HG02943 (cell line): Measurements from ENCODE around the gene TULP3.
A peak's percentile ranks its signal among the peaks of the same experiment; 100 is the strongest.
"Not testable (repeated sequence)": the region's sequence is repeated elsewhere in the genome, so short reads cannot be mapped to it uniquely, and the experiment has no call there.

ENCODE experiments used
- ATAC-seq: cut with Tn5 transposase; IDR thresholded peaks from one replicate; pipeline ENCODE4 v1.9.1; 2021; ENCODE audit warnings: mild to moderate bottlenecking, low read depth, moderate library complexity; ENCODE audit not compliant: unreplicated experiment

Gene TULP3, protein sequence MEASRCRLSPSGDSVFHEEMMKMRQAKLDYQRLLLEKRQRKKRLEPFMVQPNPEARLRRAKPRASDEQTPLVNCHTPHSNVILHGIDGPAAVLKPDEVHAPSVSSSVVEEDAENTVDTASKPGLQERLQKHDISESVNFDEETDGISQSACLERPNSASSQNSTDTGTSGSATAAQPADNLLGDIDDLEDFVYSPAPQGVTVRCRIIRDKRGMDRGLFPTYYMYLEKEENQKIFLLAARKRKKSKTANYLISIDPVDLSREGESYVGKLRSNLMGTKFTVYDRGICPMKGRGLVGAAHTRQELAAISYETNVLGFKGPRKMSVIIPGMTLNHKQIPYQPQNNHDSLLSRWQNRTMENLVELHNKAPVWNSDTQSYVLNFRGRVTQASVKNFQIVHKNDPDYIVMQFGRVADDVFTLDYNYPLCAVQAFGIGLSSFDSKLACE

DNA sequence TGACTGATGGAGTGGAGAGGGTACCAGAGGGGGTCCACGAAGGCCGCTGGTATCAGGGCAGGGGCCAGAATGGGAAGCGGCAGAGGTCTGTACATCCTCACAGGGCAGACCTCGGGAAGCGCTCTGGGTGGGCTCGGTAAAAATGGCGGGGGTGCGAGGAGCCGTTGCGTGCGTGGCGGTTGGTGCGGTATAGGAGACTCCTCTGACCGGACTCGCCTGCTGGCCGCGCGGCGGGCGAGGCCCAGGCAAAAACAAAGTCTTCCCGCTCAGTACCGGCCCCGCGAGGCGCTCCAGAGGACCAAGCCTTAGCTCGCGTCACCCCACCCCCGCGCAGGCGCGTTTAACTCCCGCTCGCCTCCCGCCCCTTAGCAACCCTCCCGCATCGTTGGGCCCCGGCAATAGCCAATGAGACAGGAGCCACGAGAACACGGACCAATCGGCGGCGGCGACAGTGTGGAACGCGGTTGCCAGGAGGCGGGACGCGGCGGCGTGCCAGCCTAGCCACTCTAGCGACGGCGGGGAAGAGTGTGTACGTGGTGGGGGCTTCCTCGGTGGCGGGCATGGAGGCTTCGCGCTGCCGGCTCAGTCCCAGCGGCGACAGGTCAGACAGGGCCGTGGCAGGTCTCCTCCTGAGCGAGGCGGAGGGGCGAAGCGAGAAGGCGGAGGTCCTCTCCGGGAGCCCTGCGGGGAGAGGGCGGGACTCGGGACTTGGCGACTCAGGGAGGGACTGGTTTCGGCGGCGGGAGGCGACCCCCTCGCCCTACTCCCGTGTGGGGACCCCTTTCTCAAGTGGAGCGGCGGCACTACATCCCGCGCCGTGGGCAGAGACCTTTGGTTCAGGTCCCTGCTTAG, at the start of gene TULP3:
TULP3 (plus strand) TSS at position 504 of the 852 bp plus-strand sequence; CDS start at position 561, 57 bp downstream.
- ATAC-seq, result peak; percentile 93

DNA sequence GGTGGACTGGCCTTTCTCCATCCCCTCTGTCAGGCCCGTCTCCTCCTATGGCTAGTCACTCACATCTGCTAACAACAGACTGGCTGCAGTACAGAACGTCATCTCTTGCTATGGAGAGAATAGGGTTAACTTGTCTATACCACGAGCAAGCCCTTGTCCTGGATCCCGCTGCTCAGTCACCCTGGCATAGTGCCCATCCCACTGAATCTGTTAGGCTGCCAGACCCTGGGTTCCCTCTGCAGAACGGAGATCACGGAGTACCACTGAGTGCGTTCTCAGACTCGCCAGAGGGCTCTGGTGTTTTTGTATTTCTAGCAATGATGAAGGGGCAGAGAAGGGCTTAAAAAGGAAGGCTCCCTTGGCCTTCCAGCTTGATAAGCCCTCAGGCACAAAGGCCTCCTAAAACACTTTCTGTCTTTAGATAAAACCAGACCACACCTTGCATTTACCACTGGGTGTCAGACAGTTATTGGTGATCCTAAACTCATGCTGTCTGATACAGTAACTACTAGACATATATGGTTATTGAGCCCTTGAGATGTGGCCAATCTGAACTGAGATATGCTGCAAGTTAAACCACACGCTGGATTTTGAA, 49.5 kb upstream of the TULP3 start:
- ATAC-seq, result no peak

DNA sequence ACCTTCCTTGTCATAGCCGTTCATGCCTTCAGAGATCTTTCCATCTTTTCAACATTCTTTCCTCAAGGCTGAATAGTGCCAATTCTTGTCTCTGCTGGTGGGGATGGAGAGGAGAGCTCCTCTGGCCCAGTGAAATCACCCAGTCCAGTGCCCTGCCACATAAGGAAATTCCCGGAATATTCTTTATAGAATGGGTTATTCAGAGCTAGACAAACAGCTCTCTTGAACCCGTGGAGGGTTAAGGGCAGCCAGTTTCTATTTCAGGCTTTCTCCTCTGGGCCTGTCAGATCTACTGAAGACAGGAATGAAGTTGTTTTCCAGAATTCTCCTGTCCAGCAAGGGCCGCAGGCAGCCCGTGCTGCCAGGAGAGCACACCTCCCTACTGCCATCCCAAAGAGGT, 47.7 kb upstream of the TULP3 start:
- no peak for ATAC-seq

DNA sequence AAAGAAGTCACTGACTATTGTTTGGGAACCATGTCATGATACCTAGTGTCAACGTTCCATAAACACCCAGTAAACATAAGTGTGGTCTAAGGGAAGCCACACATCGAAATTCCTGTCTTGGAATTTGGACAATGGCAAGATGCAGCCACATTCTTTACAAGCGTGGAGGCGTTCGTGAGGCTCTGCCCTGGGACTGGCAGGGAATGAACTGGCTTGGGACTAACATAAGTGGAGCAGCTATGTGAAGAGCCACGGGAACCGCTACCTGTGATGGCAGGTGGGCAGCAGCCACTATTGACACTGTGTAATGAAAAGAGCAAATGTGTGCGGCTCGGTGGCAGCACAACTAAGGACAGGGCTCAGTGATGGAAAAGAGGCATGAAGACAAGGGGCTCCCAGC, 45.9 kb upstream of the TULP3 start:
- ATAC-seq, result no peak

DNA sequence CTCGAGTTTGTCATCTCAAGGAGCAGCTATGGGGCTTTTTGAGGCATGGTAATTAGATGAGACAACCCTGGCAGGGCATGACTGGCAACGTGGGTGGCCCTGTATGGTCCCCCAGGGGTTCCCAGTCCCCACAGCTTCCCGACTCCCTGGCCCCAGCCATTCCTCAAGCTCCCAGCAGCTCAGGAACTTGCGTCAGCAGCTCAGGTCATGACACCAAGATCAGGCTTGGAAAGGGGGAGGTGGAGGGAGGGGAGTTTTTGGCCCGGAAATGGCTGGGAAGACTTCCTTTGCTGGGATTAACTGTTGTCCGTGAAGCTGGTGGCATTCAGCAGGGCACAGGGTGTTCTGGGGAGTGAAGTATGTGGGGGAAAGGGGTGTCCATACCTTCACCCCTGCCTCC, 45.4 kb upstream of the TULP3 start:
- no peak for ATAC-seq

DNA sequence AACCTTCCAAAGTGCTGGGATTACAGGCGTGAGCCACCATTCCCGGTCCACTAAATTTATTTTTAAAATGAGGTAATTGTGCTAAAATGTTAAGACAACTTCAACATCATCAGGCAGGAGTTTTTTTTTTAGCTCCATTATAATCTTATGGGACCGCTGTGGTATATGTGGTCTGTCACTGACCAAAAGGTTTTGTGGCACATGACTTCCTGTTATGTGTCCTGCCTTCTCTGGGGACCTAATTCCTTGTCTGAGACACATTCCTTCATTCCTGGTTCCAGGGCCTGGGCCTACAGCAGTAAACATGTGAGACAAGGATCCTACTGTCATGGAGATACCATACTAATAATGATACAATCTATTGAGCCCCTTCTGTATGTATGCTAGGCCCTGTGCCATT, 38.8 kb upstream of the TULP3 start:
- no peak for ATAC-seq

DNA sequence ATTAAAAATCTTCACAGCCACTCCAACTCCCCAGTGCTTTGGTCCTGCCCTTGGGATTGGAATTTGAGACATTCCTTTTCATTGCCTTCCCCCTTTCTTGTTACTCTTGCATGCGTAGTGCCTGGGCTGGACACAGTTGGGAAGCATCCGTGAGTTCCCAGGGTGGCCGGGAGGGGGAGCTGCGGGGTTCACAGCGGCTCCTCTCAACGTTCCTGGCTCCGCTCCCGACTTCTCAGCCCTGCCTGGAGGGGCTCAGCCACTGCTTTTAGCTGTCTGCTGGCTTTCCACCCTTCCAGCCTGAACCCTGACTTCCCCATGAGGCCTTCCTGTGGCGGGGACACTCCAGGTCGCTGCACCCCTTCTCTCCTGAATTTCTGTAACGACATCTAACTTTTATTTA, 37.1 kb upstream of the TULP3 start:
- ATAC-seq, result no peak

DNA sequence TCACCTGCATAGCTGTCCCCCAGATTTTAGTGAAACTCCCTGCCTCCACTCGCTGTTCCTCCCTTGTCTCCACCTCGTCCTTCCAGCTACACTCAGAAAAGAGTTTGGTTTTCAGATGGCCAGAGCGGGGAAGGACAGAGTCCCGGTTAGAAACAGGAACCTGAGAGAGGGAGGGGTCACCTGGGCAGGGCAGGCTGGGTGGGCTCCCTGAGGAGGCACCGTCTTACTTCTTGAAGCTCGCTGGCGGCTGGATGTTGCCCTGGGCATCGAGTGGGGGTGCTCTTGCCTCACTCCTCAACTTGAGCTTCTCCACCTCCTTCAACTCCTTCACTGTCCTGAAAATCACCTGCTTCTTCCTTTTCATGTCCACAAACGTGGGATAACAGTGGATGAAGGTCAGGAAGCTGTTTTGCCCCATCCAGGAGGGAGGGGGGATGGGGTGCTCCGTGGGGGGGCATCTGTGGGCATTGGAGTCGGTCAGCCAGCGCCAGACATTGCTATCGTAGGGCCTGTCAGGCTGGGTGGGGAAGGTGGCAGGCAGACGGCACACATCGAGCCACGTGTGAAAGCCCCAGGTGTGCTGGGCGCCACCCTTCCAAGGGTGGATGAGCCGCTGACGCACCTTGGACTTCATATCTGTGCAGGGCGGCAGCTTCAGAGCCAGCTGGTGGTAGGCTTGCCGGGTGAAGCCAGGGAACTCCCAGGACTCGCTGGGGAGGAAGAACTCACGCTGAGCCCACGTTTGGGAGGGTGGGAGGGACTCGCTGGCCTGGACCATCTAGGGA, 35.8 kb upstream of the TULP3 start:
- no peak for ATAC-seq

DNA sequence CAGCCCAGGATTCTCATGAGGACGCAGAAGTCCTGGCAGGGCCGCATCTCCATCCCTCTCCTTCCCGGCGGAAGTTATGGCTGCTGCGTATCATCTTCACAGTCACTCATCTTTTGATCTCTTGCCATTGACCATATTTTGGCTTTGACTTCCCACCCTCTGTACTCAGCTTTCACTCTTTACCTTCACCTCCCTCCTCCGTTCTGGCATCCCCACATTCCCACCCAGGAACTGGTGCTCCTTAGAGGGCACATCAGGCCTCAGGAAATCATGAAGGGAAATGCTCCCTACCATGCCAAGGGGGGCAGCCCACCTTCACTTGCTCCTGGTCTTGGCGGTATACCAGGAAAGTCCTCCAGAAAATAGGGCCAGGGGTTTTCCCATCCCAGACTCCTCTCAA, 35.1 kb upstream of the TULP3 start:
- ATAC-seq, result no peak

DNA sequence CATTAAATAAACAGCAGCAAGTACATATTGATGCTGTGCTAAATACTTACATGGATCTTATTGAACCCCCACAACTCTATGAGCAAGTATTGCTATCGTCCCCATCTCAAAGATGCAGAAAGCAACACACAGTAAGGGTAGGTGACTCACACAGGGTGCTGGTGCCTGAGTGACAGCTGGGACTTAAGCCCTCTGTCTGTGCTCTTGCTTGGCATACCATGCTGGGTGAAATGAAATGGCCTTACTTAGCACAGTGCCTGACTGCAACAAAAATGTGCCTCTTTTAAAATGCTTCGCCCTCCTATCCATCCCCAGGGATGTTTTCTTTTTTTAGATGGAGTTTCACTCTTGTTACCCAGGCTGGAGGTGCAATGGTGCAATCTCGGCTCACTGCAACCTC, 34.6 kb upstream of the TULP3 start:
- no peak for ATAC-seq

DNA sequence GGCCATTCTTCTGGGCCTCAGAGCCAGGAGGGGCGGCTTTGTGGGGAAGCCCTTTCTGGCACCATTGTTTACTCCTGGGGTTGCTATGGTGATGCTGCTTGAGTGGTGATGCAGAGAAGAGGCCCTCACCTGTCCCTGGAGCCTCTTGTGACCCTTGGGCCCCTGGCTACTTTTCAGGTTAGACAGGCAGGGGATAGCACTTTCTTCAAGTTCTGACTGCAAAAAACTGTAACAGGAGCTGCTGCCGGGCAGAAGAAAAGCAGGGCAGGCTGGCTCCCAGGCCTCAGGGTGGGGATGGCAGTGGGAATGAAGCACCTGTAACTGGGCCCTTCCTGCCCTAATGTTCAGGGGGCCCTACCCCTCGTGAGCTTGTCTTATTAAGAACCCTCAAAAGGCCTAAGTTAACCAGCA, 33.7 kb upstream of the TULP3 start, which contains the start of gene TEX52:
TEX52 (minus strand) TSS at position 19 of the 411 bp plus-strand sequence; CDS start at position 6, 13 bp downstream.
- no peak for ATAC-seq

DNA sequence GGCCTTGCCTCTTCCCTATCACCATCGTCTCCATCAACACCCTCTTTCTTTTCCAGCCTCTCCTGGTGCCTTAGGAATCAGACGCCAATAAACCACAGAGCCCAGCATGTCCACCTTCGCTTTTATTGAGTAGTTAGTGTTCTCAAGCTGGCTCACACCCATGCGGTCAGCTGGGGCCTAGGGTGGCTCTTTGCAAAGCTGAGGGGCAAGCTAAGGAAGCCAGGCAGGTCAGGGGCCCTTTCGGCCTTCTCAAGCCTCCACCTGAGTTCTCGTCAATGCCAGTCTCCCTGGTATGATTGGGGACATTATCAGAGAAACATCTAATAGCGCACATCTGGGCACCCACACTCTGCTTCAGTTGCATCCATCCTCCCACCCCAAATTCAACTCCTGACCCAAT, 33.1 kb upstream of the TULP3 start:
- ATAC-seq, result no peak

DNA sequence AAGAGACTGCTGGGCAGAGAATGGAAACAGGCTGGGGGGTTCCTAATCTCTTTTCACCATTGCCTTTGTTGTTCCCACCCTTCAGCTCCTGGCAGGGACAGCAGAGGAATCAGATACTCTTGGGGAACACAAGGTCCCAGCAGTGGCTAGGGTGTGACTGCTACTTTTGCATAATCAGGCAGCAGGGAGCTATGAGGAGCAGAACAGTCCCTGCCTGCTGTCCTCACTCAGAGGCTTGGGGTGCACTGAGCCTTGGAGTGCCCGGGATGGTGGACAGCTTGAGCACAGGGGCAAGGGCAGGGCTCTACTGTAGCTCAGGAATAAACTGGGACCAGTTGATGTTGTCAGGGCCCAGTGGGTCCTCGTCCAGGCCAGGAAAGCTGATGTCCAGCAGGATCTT, 32.4 kb upstream of the TULP3 start:
- no peak for ATAC-seq

DNA sequence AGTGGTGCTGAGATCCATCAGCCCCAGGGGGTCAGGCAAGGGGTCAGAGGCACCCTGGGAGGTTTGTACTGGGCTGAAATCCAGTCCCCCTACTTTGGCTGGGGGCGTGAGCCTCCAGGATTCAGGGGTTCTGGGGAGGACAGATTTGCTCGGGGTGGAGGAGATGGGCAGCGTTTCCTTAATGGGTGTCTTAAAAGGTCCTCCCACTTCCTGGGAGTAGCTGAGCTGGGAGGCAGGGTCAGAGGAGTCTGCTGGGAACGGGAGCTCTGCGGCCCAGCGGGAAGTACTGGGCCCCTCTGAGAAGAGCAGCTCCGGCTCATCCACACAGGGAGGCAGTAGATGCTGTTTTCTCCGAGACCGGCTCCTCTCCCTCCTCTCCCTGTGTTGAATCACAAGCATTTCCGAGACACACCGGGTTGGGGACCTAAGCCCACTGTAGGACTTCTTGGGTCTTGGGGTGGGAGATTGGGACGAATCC, 31.7 kb upstream of the TULP3 start:
- no peak for ATAC-seq

DNA sequence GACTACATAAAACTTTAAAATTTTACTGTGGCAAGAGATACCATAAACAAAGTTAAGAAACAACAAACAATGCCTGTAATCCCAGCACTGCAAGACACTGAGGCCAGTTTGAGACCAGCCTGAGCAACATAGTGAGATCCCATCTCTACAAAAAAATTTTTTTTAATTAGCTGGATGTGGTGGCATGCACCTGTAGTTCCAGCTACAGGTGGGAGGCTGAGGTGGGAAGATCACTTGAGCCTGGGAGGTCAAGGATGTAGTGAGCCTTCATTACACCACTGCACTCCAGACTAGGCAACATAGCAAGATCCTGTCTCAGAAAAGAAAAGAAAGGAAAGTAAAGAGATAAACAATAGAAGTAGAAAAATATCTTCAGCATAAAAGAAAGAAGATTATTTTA, 30.5 kb upstream of the TULP3 start:
- no peak for ATAC-seq

DNA sequence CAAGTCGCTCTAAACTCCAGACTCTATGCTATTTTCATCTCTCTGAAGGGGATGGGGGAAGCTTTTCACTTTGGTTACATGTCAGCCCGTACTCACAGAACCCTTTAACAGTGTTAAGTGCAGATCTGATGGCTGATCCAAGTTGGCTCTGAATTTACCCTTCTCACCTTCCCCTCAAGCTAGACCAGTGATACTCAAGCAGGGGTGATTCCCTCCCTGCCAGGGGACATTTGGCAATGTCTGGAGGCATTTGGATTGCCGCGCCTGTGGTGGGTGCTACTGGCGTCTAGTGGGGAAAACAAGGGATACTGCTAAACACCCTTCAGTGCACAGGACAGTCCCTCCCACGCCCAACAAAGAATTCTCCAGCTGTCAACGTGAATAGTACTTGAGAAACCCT, 27.8 kb upstream of the TULP3 start:
- no peak for ATAC-seq

DNA sequence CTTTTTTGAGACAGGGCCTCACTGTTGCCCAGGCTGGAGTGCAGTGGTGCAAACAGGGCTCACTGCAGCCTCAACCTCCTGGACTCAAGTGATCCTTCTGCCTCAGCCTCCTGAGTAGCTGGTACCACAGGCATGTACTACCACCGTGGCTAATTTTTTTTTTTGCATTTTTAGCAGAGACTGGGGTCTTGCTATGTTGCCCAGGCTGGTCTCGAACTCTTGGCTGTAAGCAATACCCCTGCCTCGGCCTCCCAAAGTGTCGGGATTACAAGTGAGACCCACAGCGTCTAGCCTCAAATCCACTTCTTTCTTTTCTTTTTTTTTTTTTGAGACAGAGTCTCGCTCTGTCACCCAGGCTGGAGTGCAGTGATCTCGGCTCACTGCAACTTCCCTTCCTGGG, 27.3 kb upstream of the TULP3 start:
- not testable (repeated sequence) for ATAC-seq

DNA sequence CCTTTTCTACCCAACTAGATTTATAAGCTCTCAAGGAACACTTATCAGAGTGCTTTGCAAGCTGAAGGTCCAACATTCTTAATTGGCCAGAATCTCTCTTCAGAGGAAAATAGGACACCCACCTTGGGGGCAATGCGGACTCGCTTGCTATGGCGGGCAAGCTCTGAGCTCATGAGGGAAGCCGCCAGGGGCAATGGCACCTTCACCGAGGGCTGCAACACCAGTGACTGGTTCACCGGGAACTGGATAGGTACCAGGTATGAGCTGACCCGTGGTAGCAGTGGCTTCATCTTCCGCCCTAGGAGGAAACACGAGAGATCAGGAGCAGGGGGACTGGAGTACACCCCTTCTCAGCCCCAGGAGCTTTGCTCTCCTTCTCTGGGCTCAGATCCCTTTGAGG, 26.5 kb upstream of the TULP3 start:
- no peak for ATAC-seq

DNA sequence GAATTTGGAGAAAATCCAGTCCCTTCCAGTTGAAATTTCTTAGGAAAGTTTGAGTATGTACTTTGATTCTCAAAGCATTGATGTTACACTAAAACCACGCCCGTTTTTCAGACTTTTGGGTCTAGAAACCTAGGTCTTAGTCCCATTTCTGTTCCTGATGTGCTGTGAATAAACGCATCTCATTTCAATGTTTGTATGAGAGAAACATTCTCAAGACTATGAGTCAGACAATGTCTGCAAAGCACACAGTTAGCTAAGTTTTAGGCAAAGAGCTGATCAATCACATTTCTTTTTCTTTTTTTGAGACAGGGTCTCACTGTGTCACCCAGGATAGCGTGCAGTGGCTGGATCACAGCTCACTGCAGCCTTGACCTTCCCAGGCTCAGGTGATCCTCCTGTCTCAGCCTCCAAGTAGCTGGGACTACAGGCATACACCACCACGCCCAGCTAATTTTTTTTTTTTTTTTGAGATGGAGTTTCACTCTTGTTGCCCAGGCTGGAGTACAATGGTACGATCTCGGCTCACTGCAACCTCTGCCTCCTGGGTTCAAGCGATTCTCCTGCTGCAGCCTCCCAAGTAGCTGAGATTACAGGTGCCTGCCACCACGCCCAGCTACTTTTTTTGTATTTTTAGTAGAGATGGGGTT, 21.6 kb upstream of the TULP3 start:
- ATAC-seq, result not testable (repeated sequence)
